OCI-LY3 (cell line): ENCODE measurements around the gene P2RY6.

Experiments used
- H2AFZ ChIP-seq: fragments of 200-600, 300-600 bp; shearing (Covaris generic); 2 replicates; pipeline ENCODE4 v1.6.0; 2014; ENCODE audit warnings: antibody characterized with exemption, low read depth, low read length
- H3K27ac ChIP-seq: fragments of 200-600, 300-600 bp; sonication (generic); 2 replicates; pipeline ENCODE4 v1.5.1; 2014; ENCODE audit warnings: mild to moderate bottlenecking, low read length, moderate library complexity, mixed read lengths
- H3K27me3 ChIP-seq: fragments of 200-600, 300-600 bp; sonication (generic); 2 replicates; pipeline ENCODE4 v1.6.1; 2014; ENCODE audit warnings: low read depth, low read length, mixed read lengths
- H3K36me3 ChIP-seq: fragments of 200-600, 300-600 bp; sonication (generic); replicated peaks from 2 replicates; pipeline ENCODE3; 2014; ENCODE audit warnings: low read depth, low read length, mixed read lengths
- H3K4me1 ChIP-seq: fragments of 300-600, 200-600 bp; sonication (generic); 2 replicates; pipeline ENCODE4 v1.6.1; 2014; ENCODE audit warnings: low read length, mixed read lengths
- H3K4me2 ChIP-seq: fragments of 200-600, 300-600 bp; sonication (generic); 2 replicates; pipeline ENCODE4 v1.6.1; 2014; ENCODE audit warnings: low read length, mixed read lengths
- H3K4me3 ChIP-seq: fragments of 300-600, 200-600 bp; sonication (generic); 2 replicates; pipeline ENCODE4 v1.5.1; 2014; ENCODE audit warnings: antibody characterized with exemption, mild to moderate bottlenecking, low read length, moderate library complexity
- H3K79me2 ChIP-seq: fragments of 300-600, 200-600 bp; shearing (Covaris generic); 2 replicates; pipeline ENCODE4 v1.6.1; 2014; ENCODE audit warnings: mild to moderate bottlenecking, low read length, mixed read lengths
- H3K9ac ChIP-seq: fragments of 300-600, 200-600 bp; shearing (Covaris generic); 2 replicates; pipeline ENCODE4 v1.6.0; 2014; ENCODE audit warnings: mild to moderate bottlenecking, low read length, moderate library complexity
- H3K9me3 ChIP-seq: fragments of 200-600, 300-600 bp; shearing (Covaris generic); 2 replicates; pipeline ENCODE4 v1.6.1; 2014; ENCODE audit warnings: low read length, mixed read lengths; ENCODE audit not compliant: insufficient read depth
- H4K20me1 ChIP-seq: fragments of 200-600, 300-600 bp; sonication (generic); 2 replicates; pipeline ENCODE4 v1.6.1; 2016; ENCODE audit warnings: low read length, mixed read lengths; ENCODE audit not compliant: insufficient read depth
- EZH2phosphoT487 ChIP-seq: fragments of 200-600 bp; shearing (Covaris generic); IDR thresholded peaks from 2 replicates; pipeline ENCODE4 v1.6.1; 2018; ENCODE audit warnings: antibody characterized with exemption, mixed run types, low read depth
- TF ChIP-seq, protein P1 (sequence below): fragments of 200-600, 300-600 bp; sonication (generic); IDR thresholded peaks from 2 replicates; pipeline ENCODE4 v1.5.1; 2014; ENCODE audit warnings: antibody characterized with exemption, low read length, low read depth

P2RY6 gene

DNA sequence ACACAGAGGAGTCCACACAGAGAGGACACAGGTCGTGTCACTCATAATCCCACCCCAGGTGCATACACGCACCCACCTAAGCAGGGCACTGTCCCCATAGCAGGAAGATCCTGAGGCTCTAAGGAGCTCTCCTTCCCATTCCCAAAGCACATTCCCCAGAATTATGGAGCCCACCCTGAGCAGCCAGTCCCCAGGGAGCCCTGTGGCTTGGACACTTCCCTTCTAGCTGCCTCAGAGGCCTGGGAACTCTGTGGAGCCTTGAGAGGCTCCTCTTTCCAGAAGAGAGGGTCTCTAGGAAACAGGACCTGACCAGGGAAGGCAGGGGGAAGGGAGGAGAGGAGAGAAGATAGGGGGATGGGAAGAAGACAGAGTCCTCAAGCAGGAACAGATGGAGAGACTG is 65.7 kb downstream of the P2RY6 start:
- Histone ChIP-seq H3K4me3 (no peak overlapping the region), H3K9me3 (no peaks in the 10 kb centered on the region), H3K4me2 (no peak overlapping the region), H3K36me3 (no peaks in the 10 kb centered on the region), H3K27ac (no peak overlapping the region), H3K9ac (no peak overlapping the region), H3K27me3 (no peaks in the 10 kb centered on the region), H4K20me1 (no peaks in the 10 kb centered on the region), H3K4me1 (peaks cover 21% of the 10 kb centered on the region), H2AFZ (no peak overlapping the region), H3K79me2 (no peaks in the 10 kb centered on the region)
- TF ChIP-seq EZH2phosphoT487: no peak
- TF ChIP-seq, protein P1, sequence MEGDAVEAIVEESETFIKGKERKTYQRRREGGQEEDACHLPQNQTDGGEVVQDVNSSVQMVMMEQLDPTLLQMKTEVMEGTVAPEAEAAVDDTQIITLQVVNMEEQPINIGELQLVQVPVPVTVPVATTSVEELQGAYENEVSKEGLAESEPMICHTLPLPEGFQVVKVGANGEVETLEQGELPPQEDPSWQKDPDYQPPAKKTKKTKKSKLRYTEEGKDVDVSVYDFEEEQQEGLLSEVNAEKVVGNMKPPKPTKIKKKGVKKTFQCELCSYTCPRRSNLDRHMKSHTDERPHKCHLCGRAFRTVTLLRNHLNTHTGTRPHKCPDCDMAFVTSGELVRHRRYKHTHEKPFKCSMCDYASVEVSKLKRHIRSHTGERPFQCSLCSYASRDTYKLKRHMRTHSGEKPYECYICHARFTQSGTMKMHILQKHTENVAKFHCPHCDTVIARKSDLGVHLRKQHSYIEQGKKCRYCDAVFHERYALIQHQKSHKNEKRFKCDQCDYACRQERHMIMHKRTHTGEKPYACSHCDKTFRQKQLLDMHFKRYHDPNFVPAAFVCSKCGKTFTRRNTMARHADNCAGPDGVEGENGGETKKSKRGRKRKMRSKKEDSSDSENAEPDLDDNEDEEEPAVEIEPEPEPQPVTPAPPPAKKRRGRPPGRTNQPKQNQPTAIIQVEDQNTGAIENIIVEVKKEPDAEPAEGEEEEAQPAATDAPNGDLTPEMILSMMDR: no peak

DNA sequence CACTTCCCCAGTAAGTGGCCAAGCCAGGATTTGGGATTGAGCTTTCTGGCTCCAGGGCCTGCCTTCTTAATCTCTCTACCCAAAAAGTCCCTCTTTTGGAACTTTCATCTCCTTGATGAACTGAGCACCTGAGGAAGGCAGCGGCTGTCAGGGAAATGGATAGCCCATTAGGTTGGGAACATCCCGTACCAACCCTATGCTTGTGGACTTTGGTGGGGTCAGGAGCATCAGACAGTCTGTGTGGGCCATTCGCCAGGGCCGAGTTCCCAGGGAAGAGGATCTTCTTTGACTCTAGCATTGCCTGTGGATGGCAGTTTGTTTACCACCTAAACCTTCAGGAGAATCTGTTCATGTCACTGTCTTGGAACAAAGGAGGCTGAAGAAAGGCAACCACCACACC is 66.1 kb downstream of the P2RY6 start:
- no peak overlapping the region for H3K4me2 ChIP-seq
- H3K36me3 ChIP-seq: no peaks in the 10 kb centered on the region
- H3K4me1 ChIP-seq: peaks cover 21% of the 10 kb centered on the region
- H3K79me2 ChIP-seq: no peaks in the 10 kb centered on the region
- no peak overlapping the region for H2AFZ ChIP-seq
- H3K27ac ChIP-seq: no peak overlapping the region
- H3K4me3 ChIP-seq: no peak overlapping the region
- H3K9ac ChIP-seq: no peak overlapping the region
- no peaks in the 10 kb centered on the region for H4K20me1 ChIP-seq
- TF ChIP-seq, protein P1: no peak
- TF ChIP-seq EZH2phosphoT487: no peak
- H3K9me3 ChIP-seq: no peaks in the 10 kb centered on the region
- H3K27me3 ChIP-seq: no peaks in the 10 kb centered on the region

DNA sequence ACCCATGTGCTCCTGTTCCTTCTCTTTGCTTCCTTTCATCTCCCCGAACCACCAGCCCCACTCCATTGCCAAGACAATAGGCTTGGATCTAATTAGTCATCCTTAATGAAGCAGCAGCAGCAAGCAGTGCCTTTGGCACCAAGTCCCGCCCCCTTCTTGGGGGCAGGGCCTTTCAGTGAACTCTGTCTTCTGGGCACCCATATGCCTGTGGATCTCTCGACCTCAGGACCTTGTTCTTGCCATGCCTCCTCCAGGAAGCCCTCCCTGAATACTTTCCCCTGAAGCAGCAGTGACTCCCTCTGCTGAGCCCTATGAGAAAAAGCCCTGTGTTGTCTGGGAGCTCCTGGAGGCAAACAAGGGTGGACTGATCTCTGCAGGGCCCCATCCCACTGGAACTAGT is 68.0 kb downstream of the P2RY6 start:
- Histone ChIP-seq H3K27ac (no peak overlapping the region), H3K9ac (no peak overlapping the region), H4K20me1 (no peaks in the 10 kb centered on the region), H3K79me2 (no peaks in the 10 kb centered on the region), H3K4me2 (no peak overlapping the region), H3K4me3 (no peak overlapping the region), H2AFZ (no peak overlapping the region), H3K27me3 (no peaks in the 10 kb centered on the region), H3K4me1 (peaks cover 13% of the 10 kb centered on the region), H3K9me3 (no peaks in the 10 kb centered on the region), H3K36me3 (no peaks in the 10 kb centered on the region)
- TF ChIP-seq, protein P1: no peak
- no peak for TF ChIP-seq EZH2phosphoT487

DNA sequence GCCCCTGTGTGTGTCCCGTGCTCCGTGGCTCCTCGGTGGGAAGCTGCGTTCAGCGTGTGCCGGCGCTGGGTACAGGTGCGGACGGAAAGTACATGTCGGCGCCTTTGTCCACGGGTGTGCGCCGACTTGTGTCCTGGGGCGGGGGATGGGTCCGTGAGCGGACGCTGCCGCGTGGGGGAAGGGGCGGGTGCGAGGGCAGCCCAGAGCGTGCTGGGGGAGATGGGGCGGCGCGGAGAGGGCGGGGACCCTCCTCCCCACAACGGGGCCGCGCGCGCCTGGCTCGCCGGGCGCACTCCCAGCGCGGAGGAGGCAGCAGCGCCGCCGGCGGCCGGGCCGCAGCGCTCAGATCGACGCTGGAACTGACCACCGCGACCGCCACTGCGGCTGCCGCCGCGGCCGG is 70.5 kb downstream of the P2RY6 start:
- Histone ChIP-seq H3K79me2 (no peaks in the 10 kb centered on the region), H3K4me1 (peaks cover 11% of the 10 kb centered on the region), H3K27me3 (no peaks in the 10 kb centered on the region), H3K4me2 (no peak overlapping the region), H3K9me3 (no peaks in the 10 kb centered on the region), H3K4me3 (no peak overlapping the region), H3K9ac (no peak overlapping the region), H4K20me1 (no peaks in the 10 kb centered on the region), H3K36me3 (no peaks in the 10 kb centered on the region), H3K27ac (no peak overlapping the region), H2AFZ (no peak overlapping the region)
- TF ChIP-seq, protein P1: no peak
- TF ChIP-seq EZH2phosphoT487: no peak
